Effector memory CD4-positive, alpha-beta T cell (primary cell): Measurements from ENCODE around the gene CADPS.

Experiments
- DNase-seq, 3 donors: peaks; one replicate each; pipeline ENCODE4 v3.0.0-alpha.2; 2020
- H3K27ac ChIP-seq: 2 replicates; pipeline ENCODE4 v1.7.0; 2013; ENCODE audit warnings: mild to moderate bottlenecking, low read length, moderate library complexity; ENCODE audit not compliant: insufficient read depth, poor library complexity, severe bottlenecking
- H3K27me3 ChIP-seq: replicated peaks from 2 replicates; pipeline ENCODE4 v1.7.0; 2013; ENCODE audit warnings: mild to moderate bottlenecking, low read length; ENCODE audit not compliant: insufficient read depth, control insufficient read depth, poor library complexity, severe bottlenecking
- H3K36me3 ChIP-seq: 2 replicates; pipeline ENCODE4 v1.7.0; 2013; ENCODE audit warnings: mild to moderate bottlenecking, low read length, moderate library complexity; ENCODE audit not compliant: control insufficient read depth, insufficient read depth
- H3K4me1 ChIP-seq: 2 replicates; pipeline ENCODE4 v1.7.0; 2013; ENCODE audit warnings: low read length, mild to moderate bottlenecking; ENCODE audit not compliant: control insufficient read depth, insufficient read depth, poor library complexity, severe bottlenecking
- H3K4me3 ChIP-seq: 2 replicates; pipeline ENCODE4 v1.7.0; 2013; ENCODE audit warnings: low read length, low read depth, mild to moderate bottlenecking; ENCODE audit not compliant: insufficient read depth, poor library complexity, severe bottlenecking
- H3K9me3 ChIP-seq: 2 replicates; pipeline ENCODE4 v1.7.0; 2013; ENCODE audit warnings: mild to moderate bottlenecking, low read length, moderate library complexity; ENCODE audit not compliant: control insufficient read depth

Gene CADPS

GRCh38 chr3:62523672-62524071, 351.5 kb downstream of the CADPS start:
- Histone ChIP-seq H3K36me3 (no peaks in the 10 kb centered on the region), H3K27ac (no peak overlapping the region), H3K27me3 (no peaks in the 10 kb centered on the region), H3K4me1 (no peaks in the 10 kb centered on the region), H3K9me3 (no peaks in the 10 kb centered on the region), H3K4me3 (no peak overlapping the region)
- no peak for DNase-seq

- Histone ChIP-seq H3K9me3 (no peaks in the 10 kb centered on the region), H3K36me3 (no peaks in the 10 kb centered on the region), H3K4me3 (no peak overlapping the region), H3K27me3 (no peaks in the 10 kb centered on the region), H3K4me1 (no peaks in the 10 kb centered on the region), H3K27ac (no peak overlapping the region)
- no peak for DNase-seq
Observed at GRCh38 chr3:62521464-62522105, 353.6 kb downstream of the CADPS start.

- Histone ChIP-seq H3K27ac (no peak overlapping the region), H3K4me1 (no peaks in the 10 kb centered on the region), H3K27me3 (no peaks in the 10 kb centered on the region), H3K36me3 (no peaks in the 10 kb centered on the region), H3K4me3 (no peak overlapping the region), H3K9me3 (no peaks in the 10 kb centered on the region)
- no peak for DNase-seq
Observed at GRCh38 chr3:62503516-62503915, 371.7 kb downstream of the CADPS start.

- Histone ChIP-seq H3K36me3 (no peaks in the 10 kb centered on the region), H3K4me1 (no peaks in the 10 kb centered on the region), H3K9me3 (no peaks in the 10 kb centered on the region), H3K4me3 (no peak overlapping the region), H3K27ac (no peak overlapping the region), H3K27me3 (no peaks in the 10 kb centered on the region)
- DNase-seq = no peak
Observed at GRCh38 chr3:62502315-62503300, 372.6 kb downstream of the CADPS start.

GRCh38 chr3:62501289-62501668, 373.9 kb downstream of the CADPS start:
- no peaks in the 10 kb centered on the region for H3K27me3 ChIP-seq
- DNase-seq = no peak
- H3K36me3 ChIP-seq = no peaks in the 10 kb centered on the region
- H3K27ac ChIP-seq = no peak overlapping the region
- H3K9me3 ChIP-seq = no peaks in the 10 kb centered on the region
- no peaks in the 10 kb centered on the region for H3K4me1 ChIP-seq
- H3K4me3 ChIP-seq = no peak overlapping the region

GRCh38 chr3:62500556-62501288, 374.5 kb downstream of the CADPS start:
- no peaks in the 10 kb centered on the region for H3K36me3 ChIP-seq
- no peak overlapping the region for H3K27ac ChIP-seq
- H3K9me3 ChIP-seq = no peaks in the 10 kb centered on the region
- no peak for DNase-seq
- no peaks in the 10 kb centered on the region for H3K27me3 ChIP-seq
- H3K4me1 ChIP-seq = no peaks in the 10 kb centered on the region
- H3K4me3 ChIP-seq = no peak overlapping the region

GRCh38 chr3:62497156-62497555, 378.1 kb downstream of the CADPS start:
- Histone ChIP-seq H3K27ac (no peak overlapping the region), H3K4me1 (no peaks in the 10 kb centered on the region), H3K9me3 (no peaks in the 10 kb centered on the region), H3K27me3 (no peaks in the 10 kb centered on the region), H3K36me3 (no peaks in the 10 kb centered on the region), H3K4me3 (no peak overlapping the region)
- no peak for DNase-seq

GRCh38 chr3:62496503-62496902, 378.7 kb downstream of the CADPS start:
- Histone ChIP-seq H3K27me3 (no peaks in the 10 kb centered on the region), H3K27ac (no peak overlapping the region), H3K36me3 (no peaks in the 10 kb centered on the region), H3K9me3 (no peaks in the 10 kb centered on the region), H3K4me1 (no peaks in the 10 kb centered on the region), H3K4me3 (no peak overlapping the region)
- no peak for DNase-seq

GRCh38 chr3:62493109-62493801, 382.0 kb downstream of the CADPS start:
- Histone ChIP-seq H3K27ac (no peak overlapping the region), H3K4me3 (no peak overlapping the region), H3K27me3 (no peaks in the 10 kb centered on the region), H3K4me1 (no peaks in the 10 kb centered on the region), H3K36me3 (no peaks in the 10 kb centered on the region), H3K9me3 (no peaks in the 10 kb centered on the region)
- no peak for DNase-seq
